IMR-90 (cell line): ENCODE data around the gene MDM1. TPM values are rescaled to one million over a fixed set of nuclear protein-coding genes. Genes with fewer than 3 reads are reported as not detected.
A peak's percentile ranks its signal among the peaks of the same experiment; 100 is the strongest.

Source experiments
- ATAC-seq: fragments of 200-7000 bp; cut with Tn5 transposase; 2 replicates; pipeline ENCODE4 v1.9.1; 2020; ENCODE audit warnings: low read depth, mild to moderate bottlenecking, moderate library complexity
- BruUV-seq: library from RNA; stranded (reverse); fragments of 400-500 nt; replicated peaks from 2 replicates; lab custom pipeline; 2021; lab: Mats Ljungman, UMichigan
- CTCF ChIA-PET: fragments of 300-600 bp; formaldehyde crosslinking; extraction: SDS; loops from one replicate; lab custom pipeline; 2021; ENCODE audit warnings: antibody characterized with exemption; lab: Yijun Ruan, JAX
- POLR2A ChIA-PET: fragments of 300-600 bp; sonication (Branson Sonifier 250); formaldehyde crosslinking; loops from one replicate; lab custom pipeline; 2022; ENCODE audit warnings: antibody characterized with exemption; ENCODE audit not compliant: unreplicated experiment; lab: Charles Lee
- DNase-seq: peaks from one replicate; pipeline ENCODE4 v3.0.0; 2013
- H2AFZ ChIP-seq: replicated peaks from 2 replicates; pipeline ENCODE3; 2013; ENCODE audit warnings: low read length, mild to moderate bottlenecking; ENCODE audit not compliant: poor library complexity
- H2AK5ac ChIP-seq: 2 replicates; pipeline ENCODE4 v1.6.1; 2013; ENCODE audit warnings: low read depth, low read length, inconsistent platforms
- H2AK9ac ChIP-seq: replicated peaks from 2 replicates; pipeline ENCODE3; 2013; ENCODE audit warnings: mild to moderate bottlenecking, low read depth, low read length, moderate library complexity; ENCODE audit not compliant: poor library complexity
- H2BK120ac ChIP-seq: 2 replicates; pipeline ENCODE4 v1.6.1; 2013; ENCODE audit warnings: low read depth, low read length, inconsistent platforms
- H2BK15ac ChIP-seq: 3 replicates; pipeline ENCODE4 v1.6.1; 2013; ENCODE audit warnings: low read depth, low read length, inconsistent platforms
- H2BK20ac ChIP-seq: 2 replicates; pipeline ENCODE4 v1.6.1; 2013; ENCODE audit warnings: low read depth, mild to moderate bottlenecking, inconsistent platforms, low read length, moderate library complexity
- H2BK5ac ChIP-seq: 2 replicates; pipeline ENCODE4 v1.6.1; 2013; ENCODE audit warnings: mild to moderate bottlenecking, low read depth, low read length, inconsistent platforms; ENCODE audit not compliant: poor library complexity, severe bottlenecking
- H3K14ac ChIP-seq: replicated peaks from 2 replicates; pipeline ENCODE4 v1.6.1; 2013; ENCODE audit warnings: low read depth, low read length, inconsistent platforms
- H3K18ac ChIP-seq: 2 replicates; pipeline ENCODE4 v1.6.1; 2013; ENCODE audit warnings: low read depth, low read length, control low read depth
- H3K23ac ChIP-seq: 2 replicates; pipeline ENCODE4 v1.6.1; 2013; ENCODE audit warnings: low read depth, low read length, inconsistent platforms
- H3K27ac ChIP-seq: 2 replicates; pipeline ENCODE4 v1.5.1; 2013; ENCODE audit warnings: mild to moderate bottlenecking, control low read depth, low read length; ENCODE audit not compliant: insufficient read depth
- H3K27me3 ChIP-seq: 2 replicates; pipeline ENCODE4 v1.6.1; 2013; ENCODE audit warnings: low read length; ENCODE audit not compliant: control insufficient read depth, insufficient read depth
- H3K36me3 ChIP-seq: 2 replicates; pipeline ENCODE4 v1.6.1; 2013; ENCODE audit warnings: low read length, mixed read lengths; ENCODE audit not compliant: control insufficient read depth, insufficient read depth
- H3K4ac ChIP-seq: 2 replicates; pipeline ENCODE4 v1.6.1; 2013; ENCODE audit warnings: low read depth, low read length, inconsistent platforms
- H3K4me1 ChIP-seq: 2 replicates; pipeline ENCODE4 v1.6.1; 2013; ENCODE audit warnings: low read length, mixed read lengths; ENCODE audit not compliant: control insufficient read depth, insufficient read depth
- H3K4me2 ChIP-seq: 2 replicates; pipeline ENCODE4 v1.6.1; 2013; ENCODE audit warnings: low read depth, mild to moderate bottlenecking, control low read depth, low read length, moderate library complexity
- H3K4me3 ChIP-seq: 2 replicates; pipeline ENCODE4 v1.5.1; 2013; ENCODE audit warnings: low read depth, mild to moderate bottlenecking, control low read depth, low read length, moderate library complexity; ENCODE audit not compliant: insufficient read depth
- H3K56ac ChIP-seq: 2 replicates; pipeline ENCODE4 v1.6.1; 2013; ENCODE audit warnings: low read length, inconsistent platforms; ENCODE audit not compliant: insufficient read depth; ENCODE audit errors: extremely low read depth
- H3K79me1 ChIP-seq, 2 experiments: 2 replicates each; pipeline ENCODE4 v1.6.1; 2013; ENCODE audit warnings: low read length in 2 of 2, inconsistent platforms in 1 of 2, low read depth in 1 of 2
- H3K9ac ChIP-seq: 2 replicates; pipeline ENCODE4 v1.6.1; 2013; ENCODE audit warnings: low read depth, low read length, control low read depth
- H3K9me1 ChIP-seq: 2 replicates; pipeline ENCODE4 v1.6.1; 2013; ENCODE audit warnings: low read length, inconsistent platforms; ENCODE audit not compliant: insufficient read depth
- H3K9me3 ChIP-seq: 2 replicates; pipeline ENCODE4 v1.6.1; 2013; ENCODE audit warnings: low read length; ENCODE audit not compliant: control insufficient read depth, insufficient read depth
- H4K20me1 ChIP-seq: 2 replicates; pipeline ENCODE4 v1.6.1; 2013; ENCODE audit warnings: low read length, inconsistent platforms; ENCODE audit not compliant: insufficient read depth
- H4K5ac ChIP-seq: 2 replicates; pipeline ENCODE4 v1.6.1; 2013; ENCODE audit warnings: mild to moderate bottlenecking, low read depth, low read length, control low read depth
- H4K8ac ChIP-seq, 2 experiments: 2 replicates each; pipeline ENCODE4 v1.6.1; 2013; ENCODE audit warnings: low read depth in 2 of 2, low read length in 2 of 2, control low read depth in 1 of 2, inconsistent platforms in 1 of 2
- H4K91ac ChIP-seq: 2 replicates; pipeline ENCODE4 v1.6.1; 2013; ENCODE audit warnings: low read depth, low read length, inconsistent platforms; ENCODE audit not compliant: insufficient read depth
- CEBPB ChIP-seq: IDR thresholded peaks from 2 replicates; pipeline ENCODE4 v1.6.1; 2012; ENCODE audit warnings: low read depth, low read length, improper control_type of control experiment
- MXI1 ChIP-seq: IDR thresholded peaks from 2 replicates; pipeline ENCODE4 v1.6.1; 2012; ENCODE audit warnings: low read depth, mild to moderate bottlenecking, low read length, moderate library complexity, borderline replicate concordance
- NFE2L2 ChIP-seq: fragments of 150-350 bp; IDR thresholded peaks from 2 replicates; pipeline ENCODE4 v1.6.1; 2016; ENCODE audit warnings: low read depth, mild to moderate bottlenecking, low read length
- POLR2A ChIP-seq: IDR thresholded peaks from 2 replicates; pipeline ENCODE4 v1.6.1; 2012; ENCODE audit warnings: mild to moderate bottlenecking, low read depth, low read length
- RFX5 ChIP-seq: IDR thresholded peaks from 2 replicates; pipeline ENCODE4 v1.8.0; 2012; ENCODE audit warnings: low read depth, mild to moderate bottlenecking, low read length, moderate library complexity
- SMC3 ChIP-seq: fragments of 150-350 bp; IDR thresholded peaks from 2 replicates; pipeline ENCODE4 v1.6.1; 2016; ENCODE audit warnings: low read depth, mild to moderate bottlenecking, antibody characterized with exemption, low read length, moderate library complexity
- dilution Hi-C: fragments of 300-500 bp; cut with HindIII; formaldehyde crosslinking; loops from one replicate; pipeline ENCODE4 v1.14.3; 2018; ENCODE audit warnings: low sequenced_read_pairs; ENCODE audit not compliant: unreplicated experiment
- in situ Hi-C: fragments of 300-500 bp; cut with MboI; formaldehyde crosslinking; loops from 3 replicates; pipeline ENCODE4 v1.14.3; 2019; ENCODE audit warnings: low sequenced_read_pairs, inconsistent platforms, mixed read lengths
- intact Hi-C: fragments of 100-400 bp; cut with micrococcal nuclease; formaldehyde crosslinking; loops from 2 replicates; pipeline ENCODE4 v1.10.0; 2022
- polyA plus RNA-seq, 3 experiments: library from polyadenylated mRNA; depleted of rRNA; stranded (reverse); fragments of >200 nt; gene quantifications; 2 replicates each; pipeline ENCODE4 v1.2.3, GENCODE V29; 2012; ENCODE audit warnings: low replicate concordance in 1 of 3
- total RNA-seq: library from RNA; depleted of rRNA; stranded (reverse); fragments of >200 nt; gene quantifications from 2 replicates; pipeline ENCODE4 v1.2.3, GENCODE V29; 2012

Gene MDM1
- total and polyA plus RNA-seq, 2 of the 4 experiments (the other 2 are of a cell fraction): 5.6 to 5.7 TPM

GRCh38 chr12:68361953-68362352 is 29.8 kb upstream of the MDM1 start:
- Histone ChIP-seq H3K27ac (no peak overlapping the region), H3K4me3 (no peak overlapping the region), H2BK15ac (no peak overlapping the region), H4K20me1 (no peaks in the 10 kb centered on the region; the same call in 1 of the 2 replicates), H4K8ac (no peak overlapping the region), H3K23ac (no peak overlapping the region), H4K5ac (no peak overlapping the region), H2BK20ac (no peak overlapping the region), H3K9me1 (peaks cover 11% of the 10 kb centered on the region), H3K9me3 (no peaks in the 10 kb centered on the region), H2AK9ac (no peak overlapping the region), H4K91ac (no peak overlapping the region), H2AFZ (no peak overlapping the region), H3K14ac (no peak overlapping the region), H2AK5ac (peak overlapping the region; percentile 20; the same call in 1 of the 2 replicates), H3K4ac (no peak overlapping the region), H3K4me1 (peaks cover 13% of the 10 kb centered on the region), H2BK120ac (no peak overlapping the region), H3K56ac (no peak overlapping the region), H2BK5ac (no peak overlapping the region), H3K27me3 (no peaks in the 10 kb centered on the region), H3K36me3 (no peaks in the 10 kb centered on the region), H3K9ac (no peak overlapping the region), H3K18ac (no peak overlapping the region), H3K4me2 (no peak overlapping the region), H3K79me1 (peaks cover 0 to 14% of the 10 kb centered on the region in 2 experiments; a peak in 1 of 4 replicates)
- no peak for ATAC-seq
- TF ChIP-seq RFX5: no peak
- TF ChIP-seq CEBPB: no peak
- TF ChIP-seq POLR2A: no peak
- no peak for TF ChIP-seq MXI1
- TF ChIP-seq SMC3: no peak
- TF ChIP-seq NFE2L2: no peak
- dilution Hi-C loops: no loop called here
- ChIA-PET POLR2A (no interaction called here), CTCF (no interaction called here)
- intact Hi-C loops: no loop called here
- BruUV-seq: no TSS peak
- in situ Hi-C loops: loop anchor here (10.0 to 25.0 kb wide), 2 partner anchors 243 to 325 kb away; partner anchors contain the start of gene NUP107
- no peak for DNase-seq
